IPS-20b (cell line): ENCODE measurements around the gene GDPGP1.

Source experiments
- H3K27ac ChIP-seq: one replicate; pipeline ENCODE4 v1.5.1; 2013; ENCODE audit warnings: low read length
- H3K27me3 ChIP-seq: 2 replicates; pipeline ENCODE4 v1.6.1; 2013; ENCODE audit warnings: mild to moderate bottlenecking, low read length, inconsistent platforms; ENCODE audit not compliant: insufficient read depth
- H3K36me3 ChIP-seq: 2 replicates; pipeline ENCODE4 v1.6.1; 2013; ENCODE audit warnings: low read depth, mild to moderate bottlenecking, inconsistent platforms, low read length, moderate library complexity; ENCODE audit not compliant: insufficient read depth
- H3K4me1 ChIP-seq: 2 replicates; pipeline ENCODE4 v1.6.1; 2013; ENCODE audit warnings: mild to moderate bottlenecking, control low read depth, inconsistent platforms, low read length, moderate library complexity; ENCODE audit not compliant: insufficient read depth
- H3K4me3 ChIP-seq: 2 replicates; pipeline ENCODE4 v1.5.1; 2013; ENCODE audit warnings: mild to moderate bottlenecking, low read length, inconsistent platforms
- H3K9ac ChIP-seq: 2 replicates; pipeline ENCODE4 v1.6.1; 2013; ENCODE audit warnings: low read depth, mild to moderate bottlenecking, inconsistent platforms, low read length, moderate library complexity
- H3K9me3 ChIP-seq: 2 replicates; pipeline ENCODE4 v1.6.1; 2013; ENCODE audit warnings: mild to moderate bottlenecking, low read depth, low read length, inconsistent platforms; ENCODE audit not compliant: insufficient read depth

Gene GDPGP1

GRCh38 chr15:90231028-90232017, 2.7 kb upstream of the GDPGP1 start:
- peaks cover 47% of the 10 kb centered on the region for H3K36me3 ChIP-seq
- H3K9me3 ChIP-seq = no peaks in the 10 kb centered on the region
- H3K27ac ChIP-seq = no peak overlapping the region
- H3K9ac ChIP-seq = no peak overlapping the region
- H3K4me3 ChIP-seq = no peak overlapping the region
- H3K4me1 ChIP-seq = no peaks in the 10 kb centered on the region; the same call in 1 of the 2 replicates
- no peaks in the 10 kb centered on the region for H3K27me3 ChIP-seq

DNA sequence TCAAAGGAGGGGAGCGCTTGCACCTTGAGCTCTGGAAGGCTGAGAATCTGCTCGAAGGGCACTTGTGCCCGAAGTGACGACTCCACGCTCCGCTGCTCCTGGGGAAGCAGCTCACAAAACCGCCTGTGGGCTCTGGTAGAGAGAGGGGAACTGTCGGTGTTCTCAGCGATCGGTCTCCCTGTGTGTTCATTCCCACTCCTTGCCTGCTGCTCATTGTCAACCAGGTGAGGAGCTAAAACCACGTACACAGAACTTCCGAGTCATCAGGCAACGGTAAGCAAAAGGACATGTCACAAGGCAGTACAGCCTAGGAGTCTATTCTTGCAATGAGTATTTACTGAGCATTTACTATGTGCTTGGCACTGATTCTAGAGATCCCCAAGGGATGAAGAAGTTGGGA, 1.8 kb upstream of the GDPGP1 start:
- H3K9ac ChIP-seq = no peak overlapping the region
- H3K36me3 ChIP-seq = peaks cover 39% of the 10 kb centered on the region
- no peaks in the 10 kb centered on the region for H3K9me3 ChIP-seq
- no peaks in the 10 kb centered on the region; the same call in 1 of the 2 replicates for H3K4me1 ChIP-seq
- H3K4me3 ChIP-seq = no peak overlapping the region
- no peaks in the 10 kb centered on the region for H3K27me3 ChIP-seq
- H3K27ac ChIP-seq = no peak overlapping the region

- H3K4me3 ChIP-seq = peak overlapping the region; percentile 82
- no peak overlapping the region for H3K27ac ChIP-seq
- H3K36me3 ChIP-seq = peaks cover 32% of the 10 kb centered on the region
- H3K9me3 ChIP-seq = no peaks in the 10 kb centered on the region
- H3K27me3 ChIP-seq = no peaks in the 10 kb centered on the region
- no peaks in the 10 kb centered on the region; the same call in 1 of the 2 replicates for H3K4me1 ChIP-seq
- H3K9ac ChIP-seq = peak overlapping the region; percentile 69; the same call in 1 of the 2 replicates
Measured at GRCh38 chr15:90232941-90233386, 1.0 kb upstream of the GDPGP1 start.

GRCh38 chr15:90233387-90234095, 468 bp upstream of the GDPGP1 start, which contains the start of gene CIB1:
Gene CIB1 (minus strand): TSS chr15:90233941. CDS start chr15:90233885, 56 bp downstream.
- H3K9ac ChIP-seq = peak within 1 kb of the TSS; percentile 72; the same call in 1 of the 2 replicates
- H3K27me3 ChIP-seq = no peaks in the 10 kb centered on the region
- no peak within 1 kb of the TSS for H3K27ac ChIP-seq
- no peaks in the 10 kb centered on the region; the same call in 1 of the 2 replicates for H3K4me1 ChIP-seq
- no peaks in the 10 kb centered on the region for H3K9me3 ChIP-seq
- peaks cover 26% of the 10 kb centered on the region for H3K36me3 ChIP-seq
- peak within 1 kb of the TSS; percentile 82 for H3K4me3 ChIP-seq

GRCh38 chr15:90239371-90239770, 5.4 kb downstream of the GDPGP1 start:
- Histone ChIP-seq H3K9me3 (no peaks in the 10 kb centered on the region), H3K27ac (no peak overlapping the region), H3K36me3 (no peaks in the 10 kb centered on the region; the same call in 1 of the 2 replicates), H3K4me1 (no peaks in the 10 kb centered on the region; the same call in 1 of the 2 replicates), H3K9ac (no peak overlapping the region), H3K27me3 (no peaks in the 10 kb centered on the region), H3K4me3 (no peak overlapping the region)

GRCh38 chr15:90240856-90241255, 6.8 kb downstream of the GDPGP1 start:
- H3K27me3 ChIP-seq = no peaks in the 10 kb centered on the region
- H3K36me3 ChIP-seq = no peaks in the 10 kb centered on the region; the same call in 1 of the 2 replicates
- no peaks in the 10 kb centered on the region for H3K4me1 ChIP-seq
- no peak overlapping the region for H3K9ac ChIP-seq
- no peak overlapping the region for H3K4me3 ChIP-seq
- H3K27ac ChIP-seq = no peak overlapping the region
- no peaks in the 10 kb centered on the region for H3K9me3 ChIP-seq

DNA sequence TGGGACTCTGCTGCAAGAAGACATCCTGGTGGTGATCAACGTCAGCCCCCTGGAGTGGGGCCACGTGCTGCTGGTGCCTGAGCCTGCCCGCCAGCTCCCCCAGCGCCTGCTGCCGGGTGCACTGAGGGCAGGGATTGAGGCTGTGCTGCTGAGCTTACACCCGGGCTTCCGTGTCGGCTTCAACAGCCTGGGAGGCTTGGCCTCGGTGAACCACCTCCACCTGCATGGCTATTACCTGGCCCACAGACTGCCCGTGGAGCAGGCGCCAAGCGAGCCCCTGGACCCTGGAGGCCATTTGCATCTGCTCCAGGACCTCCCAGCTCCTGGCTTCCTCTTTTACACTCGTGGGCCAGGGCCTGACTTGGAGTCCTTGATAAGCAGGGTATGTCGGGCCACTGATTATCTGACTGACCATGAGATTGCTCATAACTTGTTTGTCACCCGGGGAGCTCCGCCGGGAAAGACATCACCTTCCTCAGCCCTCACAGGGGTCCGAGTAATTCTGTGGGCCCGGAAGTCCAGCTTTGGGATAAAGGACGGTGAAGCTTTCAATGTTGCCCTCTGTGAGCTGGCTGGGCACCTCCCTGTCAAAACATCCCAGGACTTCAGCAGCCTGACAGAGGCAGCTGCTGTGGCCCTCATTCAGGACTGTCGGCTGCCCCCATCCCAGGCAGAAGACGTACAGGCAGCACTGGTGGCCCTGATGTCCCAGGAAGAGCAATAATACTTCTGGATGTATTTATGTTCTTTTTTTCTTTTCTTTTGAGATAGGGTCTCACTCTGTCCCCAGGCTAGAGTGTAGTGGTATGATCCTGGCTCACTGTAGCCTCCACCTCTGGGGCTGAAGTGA, 7.6 kb downstream of the GDPGP1 start:
- Histone ChIP-seq H3K9me3 (no peaks in the 10 kb centered on the region), H3K27ac (no peak overlapping the region), H3K9ac (no peak overlapping the region), H3K36me3 (no peaks in the 10 kb centered on the region; the same call in 1 of the 2 replicates), H3K27me3 (no peaks in the 10 kb centered on the region), H3K4me1 (no peaks in the 10 kb centered on the region), H3K4me3 (no peak overlapping the region)

- no peaks in the 10 kb centered on the region for H3K4me1 ChIP-seq
- no peaks in the 10 kb centered on the region; the same call in 1 of the 2 replicates for H3K27me3 ChIP-seq
- H3K4me3 ChIP-seq = no peak overlapping the region
- H3K36me3 ChIP-seq = no peaks in the 10 kb centered on the region
- H3K9ac ChIP-seq = no peak overlapping the region
- no peak overlapping the region for H3K27ac ChIP-seq
- no peaks in the 10 kb centered on the region for H3K9me3 ChIP-seq
Measured at GRCh38 chr15:90243943-90244639, 10.1 kb downstream of the GDPGP1 start.

GRCh38 chr15:90248789-90249202, 14.8 kb downstream of the GDPGP1 start:
- no peaks in the 10 kb centered on the region for H3K36me3 ChIP-seq
- no peaks in the 10 kb centered on the region for H3K9me3 ChIP-seq
- no peak overlapping the region for H3K27ac ChIP-seq
- no peaks in the 10 kb centered on the region for H3K4me1 ChIP-seq
- peaks cover 4% of the 10 kb centered on the region for H3K27me3 ChIP-seq
- peak overlapping the region; percentile 76; the same call in 1 of the 2 replicates for H3K4me3 ChIP-seq
- no peak overlapping the region for H3K9ac ChIP-seq

GRCh38 chr15:90249203-90249863, 15.3 kb downstream of the GDPGP1 start, which contains the start of gene TTLL13:
Gene TTLL13 (plus strand): TSS chr15:90249556. CDS start chr15:90250631, 1,075 bp downstream.
- no peaks in the 10 kb centered on the region for H3K9me3 ChIP-seq
- peak within 1 kb of the TSS; percentile 76 for H3K4me3 ChIP-seq
- H3K27me3 ChIP-seq = peaks cover 4% of the 10 kb centered on the region
- no peaks in the 10 kb centered on the region for H3K36me3 ChIP-seq
- peak within 1 kb of the TSS; percentile 56; the same call in 1 of the 2 replicates for H3K9ac ChIP-seq
- H3K27ac ChIP-seq = no peak within 1 kb of the TSS
- H3K4me1 ChIP-seq = no peaks in the 10 kb centered on the region
